HG02981 (cell line): ENCODE measurements around the gene NUDT22.

ENCODE experiments used
- ATAC-seq: cut with Tn5 transposase; IDR thresholded peaks from one replicate; pipeline ENCODE4 v1.9.1; 2021; ENCODE audit warnings: mild to moderate bottlenecking, moderate library complexity; ENCODE audit not compliant: unreplicated experiment

NUDT22 gene

DNA sequence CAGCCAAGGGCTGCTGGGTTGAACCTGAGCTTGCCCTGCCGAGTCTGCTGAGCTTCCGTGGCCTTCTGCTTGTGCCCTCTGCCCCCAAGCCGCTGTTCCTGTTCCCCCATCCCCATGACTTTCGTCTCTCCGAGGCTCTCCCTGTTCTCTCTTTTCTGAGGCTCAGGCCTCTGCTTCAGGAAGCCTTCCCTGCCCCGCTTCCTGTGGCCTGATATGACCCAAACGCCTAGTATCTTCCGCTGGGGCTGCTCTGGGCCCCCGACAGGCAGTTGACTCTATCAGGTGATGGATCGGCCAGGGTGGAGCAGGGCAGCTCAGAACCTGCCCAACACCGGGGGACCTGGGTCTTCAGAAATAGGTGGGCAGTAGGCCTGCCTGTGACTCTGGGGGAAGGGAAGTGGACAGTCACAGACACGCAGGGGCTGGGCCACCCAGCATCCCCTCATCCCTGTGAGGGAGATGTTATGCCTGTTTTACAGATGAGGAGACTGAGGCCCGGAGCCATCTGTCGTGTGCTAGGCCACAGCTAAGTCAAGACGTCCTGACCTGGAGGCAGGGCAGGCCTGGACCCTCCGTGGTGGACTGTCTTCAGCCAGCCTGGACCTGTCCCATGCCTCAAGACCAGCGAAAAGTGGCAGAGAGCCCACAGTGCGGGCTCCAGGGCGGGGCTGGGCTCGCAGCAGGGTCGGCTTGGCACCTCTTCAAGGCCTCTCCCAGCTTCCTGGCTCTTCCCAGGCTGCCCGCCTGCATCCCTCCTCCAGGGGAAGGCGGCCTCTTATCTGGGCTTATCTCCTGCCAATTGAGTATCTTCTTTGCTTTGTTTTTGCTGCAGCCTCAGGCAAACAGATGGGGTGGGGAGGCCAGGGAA is 42.2 kb downstream of the NUDT22 start:
- no peak for ATAC-seq

GRCh38 chr11:64268893-64269539 is 42.9 kb downstream of the NUDT22 start:
- ATAC-seq = peak; percentile 14

GRCh38 chr11:64269540-64270220 is 43.6 kb downstream of the NUDT22 start:
- ATAC-seq = peak; percentile 69

DNA sequence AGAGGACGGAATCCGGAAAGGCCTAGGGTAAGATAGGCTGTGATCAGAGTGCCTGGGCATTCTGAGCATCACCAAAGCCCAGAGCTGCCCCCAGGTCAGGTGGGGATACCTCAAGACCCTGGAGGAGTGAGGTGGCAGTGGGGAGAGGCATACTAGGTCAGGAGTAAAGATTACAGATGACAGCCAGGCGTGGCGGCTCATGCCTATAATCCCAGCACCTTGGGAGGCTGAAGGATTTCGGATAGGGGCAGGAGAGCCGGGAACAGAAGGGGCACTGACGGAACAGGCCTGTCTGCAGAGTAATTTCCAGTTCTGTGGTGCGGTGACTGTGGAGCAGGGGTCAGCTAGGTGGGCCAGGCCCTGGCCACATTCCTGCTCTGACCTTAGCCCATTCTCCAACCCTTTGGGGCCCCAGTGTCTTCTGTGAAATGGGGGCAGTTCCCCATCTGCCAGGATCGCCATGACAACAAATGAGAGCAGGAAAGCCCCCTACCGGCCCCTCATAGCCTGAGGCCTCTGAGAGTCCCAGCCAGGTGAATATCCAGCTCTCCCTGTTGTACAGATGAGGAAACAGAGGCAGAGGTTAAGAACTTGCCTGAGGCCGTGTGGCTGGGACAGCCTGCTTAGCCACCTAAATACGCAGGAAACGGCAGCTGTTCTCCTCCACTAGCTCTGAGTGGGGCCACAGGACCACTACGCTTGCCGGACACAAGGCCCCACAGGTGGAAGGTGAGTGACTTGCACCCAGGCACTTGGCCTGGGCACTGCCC is 49.1 kb downstream of the NUDT22 start:
- no peak for ATAC-seq

- no peak for ATAC-seq
Measured at GRCh38 chr11:64275841-64276240, 49.8 kb downstream of the NUDT22 start.

- no peak for ATAC-seq
Measured at GRCh38 chr11:64276653-64277431, 50.8 kb downstream of the NUDT22 start.

- ATAC-seq = no peak
Measured at GRCh38 chr11:64278576-64279190, 52.6 kb downstream of the NUDT22 start.
